Fibroblast of villous mesenchyme (primary cell): ENCODE measurements around the gene RPRML. TPM values are rescaled to one million over a fixed set of nuclear protein-coding genes. Genes with fewer than 3 reads are reported as not detected.
"Not testable (repeated sequence)": the region's sequence is repeated elsewhere in the genome, so short reads cannot be mapped to it uniquely, and the experiment has no call there.

Source experiments
- DNase-seq: peaks from one replicate; pipeline ENCODE4 v3.0.0-alpha.2; 2010; ENCODE audit warnings: low read depth
- H3K4me3 ChIP-seq: 2 replicates; pipeline ENCODE4 v1.5.1; 2011; ENCODE audit warnings: low read depth, mild to moderate bottlenecking, low read length
- CTCF ChIP-seq: IDR thresholded peaks from 2 replicates; pipeline ENCODE4 v1.5.1; 2012; ENCODE audit warnings: low read depth, mild to moderate bottlenecking, low read length; ENCODE audit not compliant: insufficient read depth
- total RNA-seq: library from RNA; depleted of rRNA; stranded (reverse); fragments of >200 nt; gene quantifications from 2 replicates; pipeline ENCODE4 v1.2.3, GENCODE V29; 2012

The RPRML gene
- total RNA-seq, 1 donor, result not detected

GRCh38 chr17:46995841-46996571 is 17.0 kb upstream of the RPRML start:
- H3K4me3 ChIP-seq, result no peak overlapping the region
- DNase-seq, result peak; percentile 22
- TF ChIP-seq CTCF, result no peak

- TF ChIP-seq CTCF, result no peak
- H3K4me3 ChIP-seq, result no peak overlapping the region
- no peak for DNase-seq
Observed at GRCh38 chr17:46994993-46995392, 15.9 kb upstream of the RPRML start.

GRCh38 chr17:46991617-46992016 is 12.6 kb upstream of the RPRML start:
- no peak overlapping the region for H3K4me3 ChIP-seq
- DNase-seq, result no peak
- no peak for TF ChIP-seq CTCF

- DNase-seq, result no peak
- no peak overlapping the region for H3K4me3 ChIP-seq
- no peak for TF ChIP-seq CTCF
Observed at GRCh38 chr17:46989637-46990431, 10.8 kb upstream of the RPRML start.

GRCh38 chr17:46987927-46988326 is 8.9 kb upstream of the RPRML start:
- DNase-seq, H3K4me3 ChIP-seq: not testable (repeated sequence)

- H3K4me3 ChIP-seq, result no peak overlapping the region
- DNase-seq, result no peak
- no peak for TF ChIP-seq CTCF
Observed at GRCh38 chr17:46986366-46986765, 7.3 kb upstream of the RPRML start.

GRCh38 chr17:46984892-46985291 is 5.8 kb upstream of the RPRML start:
- TF ChIP-seq CTCF, result no peak

More at GRCh38 chr17:46984892-46985291, 5.8 kb upstream of the RPRML start:
- no peak for DNase-seq
- H3K4me3 ChIP-seq, result no peak overlapping the region
